ENCODE results near the gene SUN1.

DNA sequence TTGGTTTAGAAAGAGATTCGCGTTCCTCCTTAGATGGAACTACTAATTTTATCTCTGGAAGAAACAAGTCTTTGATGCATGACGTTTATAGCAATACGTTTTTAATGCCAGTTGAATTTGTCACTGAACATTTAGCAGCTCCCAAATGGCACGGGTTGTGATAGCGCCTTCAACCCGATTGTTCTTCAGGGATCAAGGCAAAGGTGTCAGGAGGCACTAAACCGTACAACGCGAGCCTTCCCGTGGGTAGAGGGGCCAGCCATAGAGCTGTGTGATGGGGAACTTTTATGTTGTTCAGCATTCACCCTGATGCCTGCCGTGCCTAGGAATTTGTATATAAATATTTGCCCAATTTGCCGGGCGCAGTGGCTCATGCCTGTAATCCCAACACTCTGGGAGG, 47.4 kb downstream of the SUN1 start:
- TF ChIP-seq POLR2A (IDR thresholded peaks at IDR 0.05): no peak
- TF ChIP-seq, protein P1, sequence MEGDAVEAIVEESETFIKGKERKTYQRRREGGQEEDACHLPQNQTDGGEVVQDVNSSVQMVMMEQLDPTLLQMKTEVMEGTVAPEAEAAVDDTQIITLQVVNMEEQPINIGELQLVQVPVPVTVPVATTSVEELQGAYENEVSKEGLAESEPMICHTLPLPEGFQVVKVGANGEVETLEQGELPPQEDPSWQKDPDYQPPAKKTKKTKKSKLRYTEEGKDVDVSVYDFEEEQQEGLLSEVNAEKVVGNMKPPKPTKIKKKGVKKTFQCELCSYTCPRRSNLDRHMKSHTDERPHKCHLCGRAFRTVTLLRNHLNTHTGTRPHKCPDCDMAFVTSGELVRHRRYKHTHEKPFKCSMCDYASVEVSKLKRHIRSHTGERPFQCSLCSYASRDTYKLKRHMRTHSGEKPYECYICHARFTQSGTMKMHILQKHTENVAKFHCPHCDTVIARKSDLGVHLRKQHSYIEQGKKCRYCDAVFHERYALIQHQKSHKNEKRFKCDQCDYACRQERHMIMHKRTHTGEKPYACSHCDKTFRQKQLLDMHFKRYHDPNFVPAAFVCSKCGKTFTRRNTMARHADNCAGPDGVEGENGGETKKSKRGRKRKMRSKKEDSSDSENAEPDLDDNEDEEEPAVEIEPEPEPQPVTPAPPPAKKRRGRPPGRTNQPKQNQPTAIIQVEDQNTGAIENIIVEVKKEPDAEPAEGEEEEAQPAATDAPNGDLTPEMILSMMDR (IDR thresholded peaks at IDR 0.05): no peak

Measured in suprapubic skin (tissue), 3 donors.